Measurements from ENCODE around the gene PAPOLB.

Gene PAPOLB

GRCh38 chr7:4809091-4809591, 52.7 kb downstream of the PAPOLB start:
- no peak for TF ChIP-seq ZNF565 (CRISPR knock-in tag; conservative IDR thresholded peaks at IDR 0.05; ENCODE audit: low read depth)
- no peak for TF ChIP-seq SNAI2 (CRISPR knock-in tag; IDR thresholded peaks at IDR 0.05)
- TF ChIP-seq ZFP30 (CRISPR knock-in tag; IDR thresholded peaks at IDR 0.05) = no peak
- TF ChIP-seq, protein P1, sequence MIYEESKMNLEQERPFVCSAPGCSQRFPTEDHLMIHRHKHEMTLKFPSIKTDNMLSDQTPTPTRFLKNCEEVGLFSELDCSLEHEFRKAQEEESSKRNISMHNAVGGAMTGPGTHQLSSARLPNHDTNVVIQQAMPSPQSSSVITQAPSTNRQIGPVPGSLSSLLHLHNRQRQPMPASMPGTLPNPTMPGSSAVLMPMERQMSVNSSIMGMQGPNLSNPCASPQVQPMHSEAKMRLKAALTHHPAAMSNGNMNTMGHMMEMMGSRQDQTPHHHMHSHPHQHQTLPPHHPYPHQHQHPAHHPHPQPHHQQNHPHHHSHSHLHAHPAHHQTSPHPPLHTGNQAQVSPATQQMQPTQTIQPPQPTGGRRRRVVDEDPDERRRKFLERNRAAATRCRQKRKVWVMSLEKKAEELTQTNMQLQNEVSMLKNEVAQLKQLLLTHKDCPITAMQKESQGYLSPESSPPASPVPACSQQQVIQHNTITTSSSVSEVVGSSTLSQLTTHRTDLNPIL (CRISPR knock-in tag; IDR thresholded peaks at IDR 0.05; ENCODE audit: low read depth) = no peak
- no peak for TF ChIP-seq RARB (CRISPR knock-in tag; IDR thresholded peaks at IDR 0.05)
- TF ChIP-seq ISL1 (CRISPR knock-in tag; IDR thresholded peaks at IDR 0.05) = no peak
- TF ChIP-seq ZFP3 (CRISPR knock-in tag; IDR thresholded peaks at IDR 0.05) = no peak
- no peak for TF ChIP-seq ZC3H10 (CRISPR knock-in tag; IDR thresholded peaks at IDR 0.05)
- no peak for TF ChIP-seq OSR1 (CRISPR knock-in tag; IDR thresholded peaks at IDR 0.05)
- TF ChIP-seq TCF4 (CRISPR knock-in tag; IDR thresholded peaks at IDR 0.05; ENCODE audit: borderline replicate concordance) = no peak
- TF ChIP-seq GLIS3 (CRISPR knock-in tag; IDR thresholded peaks at IDR 0.05) = no peak
- TF ChIP-seq ARNTL (CRISPR knock-in tag; IDR thresholded peaks at IDR 0.05; ENCODE audit: borderline replicate concordance, low read depth) = no peak
- TF ChIP-seq, protein P2, sequence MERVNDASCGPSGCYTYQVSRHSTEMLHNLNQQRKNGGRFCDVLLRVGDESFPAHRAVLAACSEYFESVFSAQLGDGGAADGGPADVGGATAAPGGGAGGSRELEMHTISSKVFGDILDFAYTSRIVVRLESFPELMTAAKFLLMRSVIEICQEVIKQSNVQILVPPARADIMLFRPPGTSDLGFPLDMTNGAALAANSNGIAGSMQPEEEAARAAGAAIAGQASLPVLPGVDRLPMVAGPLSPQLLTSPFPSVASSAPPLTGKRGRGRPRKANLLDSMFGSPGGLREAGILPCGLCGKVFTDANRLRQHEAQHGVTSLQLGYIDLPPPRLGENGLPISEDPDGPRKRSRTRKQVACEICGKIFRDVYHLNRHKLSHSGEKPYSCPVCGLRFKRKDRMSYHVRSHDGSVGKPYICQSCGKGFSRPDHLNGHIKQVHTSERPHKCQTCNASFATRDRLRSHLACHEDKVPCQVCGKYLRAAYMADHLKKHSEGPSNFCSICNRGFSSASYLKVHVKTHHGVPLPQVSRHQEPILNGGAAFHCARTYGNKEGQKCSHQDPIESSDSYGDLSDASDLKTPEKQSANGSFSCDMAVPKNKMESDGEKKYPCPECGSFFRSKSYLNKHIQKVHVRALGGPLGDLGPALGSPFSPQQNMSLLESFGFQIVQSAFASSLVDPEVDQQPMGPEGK (CRISPR knock-in tag; IDR thresholded peaks at IDR 0.05; ENCODE audit: borderline replicate concordance) = no peak
- no peak for TF ChIP-seq CSDC2 (CRISPR knock-in tag; IDR thresholded peaks at IDR 0.05)
- TF ChIP-seq, protein P3, sequence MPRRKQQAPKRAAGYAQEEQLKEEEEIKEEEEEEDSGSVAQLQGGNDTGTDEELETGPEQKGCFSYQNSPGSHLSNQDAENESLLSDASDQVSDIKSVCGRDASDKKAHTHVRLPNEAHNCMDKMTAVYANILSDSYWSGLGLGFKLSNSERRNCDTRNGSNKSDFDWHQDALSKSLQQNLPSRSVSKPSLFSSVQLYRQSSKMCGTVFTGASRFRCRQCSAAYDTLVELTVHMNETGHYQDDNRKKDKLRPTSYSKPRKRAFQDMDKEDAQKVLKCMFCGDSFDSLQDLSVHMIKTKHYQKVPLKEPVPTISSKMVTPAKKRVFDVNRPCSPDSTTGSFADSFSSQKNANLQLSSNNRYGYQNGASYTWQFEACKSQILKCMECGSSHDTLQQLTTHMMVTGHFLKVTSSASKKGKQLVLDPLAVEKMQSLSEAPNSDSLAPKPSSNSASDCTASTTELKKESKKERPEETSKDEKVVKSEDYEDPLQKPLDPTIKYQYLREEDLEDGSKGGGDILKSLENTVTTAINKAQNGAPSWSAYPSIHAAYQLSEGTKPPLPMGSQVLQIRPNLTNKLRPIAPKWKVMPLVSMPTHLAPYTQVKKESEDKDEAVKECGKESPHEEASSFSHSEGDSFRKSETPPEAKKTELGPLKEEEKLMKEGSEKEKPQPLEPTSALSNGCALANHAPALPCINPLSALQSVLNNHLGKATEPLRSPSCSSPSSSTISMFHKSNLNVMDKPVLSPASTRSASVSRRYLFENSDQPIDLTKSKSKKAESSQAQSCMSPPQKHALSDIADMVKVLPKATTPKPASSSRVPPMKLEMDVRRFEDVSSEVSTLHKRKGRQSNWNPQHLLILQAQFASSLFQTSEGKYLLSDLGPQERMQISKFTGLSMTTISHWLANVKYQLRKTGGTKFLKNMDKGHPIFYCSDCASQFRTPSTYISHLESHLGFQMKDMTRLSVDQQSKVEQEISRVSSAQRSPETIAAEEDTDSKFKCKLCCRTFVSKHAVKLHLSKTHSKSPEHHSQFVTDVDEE (CRISPR knock-in tag; IDR thresholded peaks at IDR 0.05) = no peak
- no peak for TF ChIP-seq BACH2 (CRISPR knock-in tag; IDR thresholded peaks at IDR 0.05; ENCODE audit: borderline replicate concordance)
- no peak for TF ChIP-seq ZNF70 (CRISPR knock-in tag; IDR thresholded peaks at IDR 0.05)

GRCh38 chr7:4808565-4808964, 53.3 kb downstream of the PAPOLB start:
- TF ChIP-seq ZNF565 (CRISPR knock-in tag; conservative IDR thresholded peaks at IDR 0.05; ENCODE audit: low read depth) = no peak
- no peak for TF ChIP-seq ARNTL (CRISPR knock-in tag; IDR thresholded peaks at IDR 0.05; ENCODE audit: borderline replicate concordance, low read depth)
- no peak for TF ChIP-seq PPARA (CRISPR knock-in tag; IDR thresholded peaks at IDR 0.05; ENCODE audit: borderline replicate concordance)
- no peak for TF ChIP-seq ZFP30 (CRISPR knock-in tag; IDR thresholded peaks at IDR 0.05)
- TF ChIP-seq, protein P1 (CRISPR knock-in tag; IDR thresholded peaks at IDR 0.05; ENCODE audit: low read depth) = no peak
- no peak for TF ChIP-seq ZNF70 (CRISPR knock-in tag; IDR thresholded peaks at IDR 0.05)
- no peak for TF ChIP-seq CSDC2 (CRISPR knock-in tag; IDR thresholded peaks at IDR 0.05)
- TF ChIP-seq ZFP3 (CRISPR knock-in tag; IDR thresholded peaks at IDR 0.05) = no peak
- TF ChIP-seq ISL1 (CRISPR knock-in tag; IDR thresholded peaks at IDR 0.05) = no peak
- no peak for TF ChIP-seq ZNF8 (CRISPR knock-in tag; IDR thresholded peaks at IDR 0.05)
- no peak for TF ChIP-seq GLIS3 (CRISPR knock-in tag; IDR thresholded peaks at IDR 0.05)
- no peak for TF ChIP-seq ESRRG (CRISPR knock-in tag; IDR thresholded peaks at IDR 0.05)
- TF ChIP-seq OSR1 (CRISPR knock-in tag; IDR thresholded peaks at IDR 0.05) = no peak
- TF ChIP-seq ZC3H10 (CRISPR knock-in tag; IDR thresholded peaks at IDR 0.05) = no peak
- ATAC-seq = no peak

More at GRCh38 chr7:4809091-4809591, 52.7 kb downstream of the PAPOLB start:
- no peak for ATAC-seq

- ATAC-seq = no peak
- TF ChIP-seq ZFP30 (CRISPR knock-in tag; IDR thresholded peaks at IDR 0.05) (no peak), CSRNP3 (CRISPR knock-in tag; IDR thresholded peaks at IDR 0.05) (no peak), ZC3H10 (CRISPR knock-in tag; IDR thresholded peaks at IDR 0.05) (no peak), ZFP3 (CRISPR knock-in tag; IDR thresholded peaks at IDR 0.05) (no peak), PPARA (CRISPR knock-in tag; IDR thresholded peaks at IDR 0.05; ENCODE audit: borderline replicate concordance) (no peak), CSDC2 (CRISPR knock-in tag; IDR thresholded peaks at IDR 0.05) (no peak), TOX (CRISPR knock-in tag; IDR thresholded peaks at IDR 0.05; ENCODE audit: borderline replicate concordance) (no peak), ISL1 (CRISPR knock-in tag; IDR thresholded peaks at IDR 0.05) (no peak), ZNF8 (CRISPR knock-in tag; IDR thresholded peaks at IDR 0.05) (no peak), ZNF70 (CRISPR knock-in tag; IDR thresholded peaks at IDR 0.05) (no peak)
- TF ChIP-seq, protein P1 (CRISPR knock-in tag; IDR thresholded peaks at IDR 0.05; ENCODE audit: low read depth) = no peak
- TF ChIP-seq, protein P2 (CRISPR knock-in tag; IDR thresholded peaks at IDR 0.05; ENCODE audit: borderline replicate concordance) = no peak
Observed at GRCh38 chr7:4808026-4808425, 53.8 kb downstream of the PAPOLB start.

Data from SK-N-SH treated with all-trans-retinoic acid at 6 μM for 48 hours (cell line).